Activated naive CD8-positive, alpha-beta T cell treated with anti-CD3 and anti-CD28 coated beads, Interleukin-2, amount 50 U/mL, for 24 hours (primary cell): ENCODE results near the gene KRTDAP.

ENCODE experiments used
- ATAC-seq: fragments of 150-1000 bp; cut with Tn5 transposase; one replicate; pipeline ENCODE4 v1.10.0; 2021
- DNase-seq: peaks from one replicate; pipeline ENCODE4 v3.0.0; 2021
- H3K27ac Mint-ChIP-seq: one replicate; pipeline ENCODE4 v1.8.0; 2021; ENCODE audit warnings: mild to moderate bottlenecking, mixed read lengths
- H3K27me3 Mint-ChIP-seq: one replicate; pipeline ENCODE4 v1.8.0; 2021; ENCODE audit warnings: mixed read lengths
- H3K36me3 Mint-ChIP-seq: one replicate; pipeline ENCODE4 v1.8.0; 2021; ENCODE audit warnings: low read depth, mixed read lengths
- H3K4me1 Mint-ChIP-seq: one replicate; pipeline ENCODE4 v1.8.0; 2021; ENCODE audit warnings: mixed read lengths
- H3K4me3 Mint-ChIP-seq: one replicate; pipeline ENCODE4 v1.8.0; 2021; ENCODE audit warnings: mild to moderate bottlenecking, moderate library complexity, mixed read lengths
- H3K9me3 Mint-ChIP-seq: one replicate; pipeline ENCODE4 v1.8.0; 2021; ENCODE audit warnings: mixed read lengths

KRTDAP gene

DNA sequence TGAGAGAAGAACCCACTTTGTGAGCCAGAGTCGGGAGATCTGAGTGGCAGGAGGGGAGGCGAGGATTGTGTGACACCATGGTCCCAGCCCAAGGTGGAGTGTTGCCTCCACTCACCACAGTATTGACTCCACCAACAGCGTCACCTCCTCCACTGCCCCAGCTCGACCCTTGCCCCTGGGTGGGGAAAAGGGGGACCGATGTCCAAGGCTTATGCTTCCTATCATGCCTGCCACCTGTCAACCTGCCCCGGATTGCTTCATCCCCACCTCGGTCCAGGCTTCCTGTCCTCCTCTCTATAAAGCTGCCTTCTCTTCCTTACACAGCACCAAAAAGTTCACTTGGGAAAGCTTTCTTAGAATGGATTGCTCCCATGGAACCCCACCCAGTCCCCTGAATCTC is 15.7 kb upstream of the KRTDAP start:
- no peak for DNase-seq
- Mint-ChIP-seq H3K9me3 (no peaks in the 10 kb centered on the region), H3K4me3 (no peak overlapping the region), H3K4me1 (peaks cover 15% of the 10 kb centered on the region), H3K36me3 (no peaks in the 10 kb centered on the region), H3K27me3 (peaks cover 47% of the 10 kb centered on the region), H3K27ac (no peak overlapping the region)
- ATAC-seq, result no peak

DNA sequence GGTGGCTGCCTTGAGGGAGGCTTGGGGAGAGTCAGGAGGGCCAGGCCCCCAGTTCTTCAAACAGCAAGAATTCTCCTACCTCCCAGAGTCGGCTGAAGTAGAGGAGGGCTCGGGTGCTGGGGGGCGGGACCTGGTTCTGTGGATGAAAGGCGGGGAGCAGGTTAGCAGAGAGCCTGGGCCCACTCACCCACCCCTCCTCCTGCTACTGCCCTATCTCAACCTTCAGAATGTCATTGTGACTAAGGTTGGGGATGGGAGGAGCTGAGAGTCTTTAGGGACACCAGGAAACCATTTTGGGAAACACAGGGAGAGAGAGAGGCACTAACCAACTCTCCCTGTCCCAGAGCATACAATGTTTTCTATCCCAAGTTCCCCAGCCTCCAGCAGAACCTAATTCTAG is 12.5 kb upstream of the KRTDAP start:
- Mint-ChIP-seq H3K4me1 (no peaks in the 10 kb centered on the region), H3K27ac (no peak overlapping the region), H3K9me3 (no peaks in the 10 kb centered on the region), H3K4me3 (no peak overlapping the region), H3K27me3 (peaks cover 24% of the 10 kb centered on the region), H3K36me3 (no peaks in the 10 kb centered on the region)
- no peak for DNase-seq
- ATAC-seq, result no peak

DNA sequence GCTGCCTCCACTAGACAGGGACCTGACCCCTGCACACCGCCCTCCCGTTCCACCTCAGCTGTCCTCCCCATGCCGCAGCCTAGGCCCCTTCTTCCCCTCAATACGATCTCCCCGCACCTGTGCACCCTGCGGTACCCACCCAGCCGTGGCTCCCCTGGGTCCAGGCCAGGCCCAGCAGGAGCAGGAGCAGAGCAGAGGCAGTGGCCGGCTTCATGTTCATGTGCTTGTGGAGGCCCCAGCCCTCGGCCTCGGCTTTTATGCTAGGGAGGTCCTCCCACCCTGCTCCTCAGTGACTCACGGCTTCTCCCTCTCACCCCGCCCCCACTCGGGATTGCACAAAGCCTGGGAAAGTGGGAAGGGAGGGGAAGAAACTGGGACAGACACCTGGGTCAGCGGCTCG is 11.4 kb upstream of the KRTDAP start:
- peaks cover 20% of the 10 kb centered on the region for H3K27me3 Mint-ChIP-seq
- H3K4me1 Mint-ChIP-seq, result no peaks in the 10 kb centered on the region
- no peak overlapping the region for H3K4me3 Mint-ChIP-seq
- H3K27ac Mint-ChIP-seq, result no peak overlapping the region
- DNase-seq, result no peak
- no peaks in the 10 kb centered on the region for H3K9me3 Mint-ChIP-seq
- no peaks in the 10 kb centered on the region for H3K36me3 Mint-ChIP-seq
- ATAC-seq, result no peak

DNA sequence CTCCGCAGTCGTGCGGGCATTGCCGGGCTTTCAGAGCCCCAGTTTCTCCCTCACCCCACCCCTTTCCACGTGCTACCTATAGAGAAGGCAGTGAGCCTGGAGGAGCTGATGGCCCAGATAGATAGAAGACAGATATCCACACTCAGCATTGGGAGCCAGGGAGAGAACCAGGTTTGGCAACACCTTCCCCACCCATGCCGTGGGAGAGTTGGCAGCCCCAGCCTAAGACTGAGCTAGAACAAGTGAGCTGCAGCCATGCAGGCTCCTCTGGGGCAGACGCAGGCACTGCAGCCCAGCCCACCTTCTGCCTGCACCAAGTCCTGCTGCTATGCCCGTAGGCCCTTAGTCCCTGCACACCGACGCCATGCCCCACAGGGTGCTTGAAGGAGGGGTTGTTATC is 10.3 kb upstream of the KRTDAP start:
- no peak overlapping the region for H3K4me3 Mint-ChIP-seq
- H3K27me3 Mint-ChIP-seq, result peaks cover 17% of the 10 kb centered on the region
- H3K36me3 Mint-ChIP-seq, result no peaks in the 10 kb centered on the region
- no peak for DNase-seq
- no peaks in the 10 kb centered on the region for H3K9me3 Mint-ChIP-seq
- no peaks in the 10 kb centered on the region for H3K4me1 Mint-ChIP-seq
- ATAC-seq, result no peak
- H3K27ac Mint-ChIP-seq, result no peak overlapping the region

DNA sequence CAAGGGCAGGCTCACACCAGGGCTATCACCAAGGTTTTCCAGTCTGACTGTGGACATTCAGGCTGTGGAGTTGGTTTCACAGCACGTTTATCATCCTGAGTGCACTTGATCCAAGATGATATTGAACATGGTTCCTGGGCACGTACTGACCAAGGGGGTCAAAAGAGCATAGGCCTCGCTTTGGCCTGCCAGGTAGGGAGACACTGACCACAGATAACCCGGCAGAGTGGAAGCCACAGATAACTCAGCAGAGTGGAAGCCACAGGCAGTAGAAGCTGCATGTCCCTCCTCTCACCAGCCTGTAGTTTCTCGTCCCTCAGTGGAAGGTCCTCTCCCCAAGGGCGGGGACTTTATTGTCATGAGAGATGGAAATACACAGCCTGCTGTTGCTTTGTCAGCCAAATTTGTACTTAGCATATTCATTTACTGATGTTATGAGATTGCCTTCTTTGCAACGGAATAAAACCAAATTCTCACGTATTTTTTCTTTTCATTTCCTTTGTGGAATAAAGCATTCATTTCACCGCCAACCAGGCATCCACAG is 8.8 kb upstream of the KRTDAP start:
- Mint-ChIP-seq H3K4me3 (no peak overlapping the region), H3K36me3 (no peaks in the 10 kb centered on the region), H3K27me3 (peaks cover 11% of the 10 kb centered on the region), H3K9me3 (no peaks in the 10 kb centered on the region), H3K27ac (no peak overlapping the region), H3K4me1 (peaks cover 8% of the 10 kb centered on the region)
- no peak for DNase-seq
- no peak for ATAC-seq

DNA sequence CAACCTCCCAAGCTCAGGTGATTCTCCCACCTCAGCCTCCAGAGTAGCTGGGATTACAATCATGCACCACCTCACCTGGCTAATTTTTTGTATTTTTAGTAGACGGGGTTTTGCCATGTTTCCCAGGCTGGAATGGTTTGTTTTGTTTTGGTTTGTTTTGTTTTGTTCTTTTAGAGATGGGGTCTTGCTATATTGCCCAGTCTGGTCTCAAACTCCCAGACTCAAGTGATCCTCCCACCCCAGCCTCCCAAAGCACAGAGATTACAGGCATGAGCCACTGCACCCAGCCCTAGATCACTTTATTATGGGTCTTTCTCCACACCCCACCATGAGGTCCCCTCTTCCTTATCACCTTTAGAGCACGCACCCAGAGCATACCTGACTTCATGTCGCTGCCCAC is 8.0 kb upstream of the KRTDAP start:
- Mint-ChIP-seq H3K4me1 (peaks cover 8% of the 10 kb centered on the region), H3K4me3 (no peak overlapping the region), H3K27ac (no peak overlapping the region), H3K9me3 (no peaks in the 10 kb centered on the region), H3K27me3 (peaks cover 10% of the 10 kb centered on the region), H3K36me3 (no peaks in the 10 kb centered on the region)
- no peak for ATAC-seq
- DNase-seq, result no peak

DNA sequence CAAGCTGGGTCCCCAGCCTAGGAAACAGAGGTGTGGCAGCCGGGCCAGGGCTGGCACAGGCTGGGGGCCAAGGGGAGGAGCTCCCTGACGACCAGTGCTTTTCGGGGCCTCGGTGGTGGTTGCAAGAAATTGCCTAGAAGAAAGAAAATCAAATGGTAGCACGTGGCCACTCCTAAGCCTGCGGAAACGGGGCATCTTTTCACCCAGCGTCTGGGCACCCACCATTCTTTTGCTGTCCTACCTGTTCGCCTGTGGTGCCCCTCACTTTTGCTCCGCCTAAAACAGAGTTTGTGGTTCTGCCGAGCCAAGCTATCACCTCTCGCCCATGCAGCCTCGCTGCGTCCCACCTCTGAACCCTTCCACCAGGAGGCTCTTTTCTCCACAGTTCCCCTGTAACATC is 7.1 kb upstream of the KRTDAP start:
- no peak overlapping the region for H3K4me3 Mint-ChIP-seq
- H3K27me3 Mint-ChIP-seq, result peaks cover 13% of the 10 kb centered on the region
- DNase-seq, result no peak
- H3K27ac Mint-ChIP-seq, result no peak overlapping the region
- no peak for ATAC-seq
- H3K4me1 Mint-ChIP-seq, result peaks cover 8% of the 10 kb centered on the region
- H3K9me3 Mint-ChIP-seq, result no peaks in the 10 kb centered on the region
- no peaks in the 10 kb centered on the region for H3K36me3 Mint-ChIP-seq

DNA sequence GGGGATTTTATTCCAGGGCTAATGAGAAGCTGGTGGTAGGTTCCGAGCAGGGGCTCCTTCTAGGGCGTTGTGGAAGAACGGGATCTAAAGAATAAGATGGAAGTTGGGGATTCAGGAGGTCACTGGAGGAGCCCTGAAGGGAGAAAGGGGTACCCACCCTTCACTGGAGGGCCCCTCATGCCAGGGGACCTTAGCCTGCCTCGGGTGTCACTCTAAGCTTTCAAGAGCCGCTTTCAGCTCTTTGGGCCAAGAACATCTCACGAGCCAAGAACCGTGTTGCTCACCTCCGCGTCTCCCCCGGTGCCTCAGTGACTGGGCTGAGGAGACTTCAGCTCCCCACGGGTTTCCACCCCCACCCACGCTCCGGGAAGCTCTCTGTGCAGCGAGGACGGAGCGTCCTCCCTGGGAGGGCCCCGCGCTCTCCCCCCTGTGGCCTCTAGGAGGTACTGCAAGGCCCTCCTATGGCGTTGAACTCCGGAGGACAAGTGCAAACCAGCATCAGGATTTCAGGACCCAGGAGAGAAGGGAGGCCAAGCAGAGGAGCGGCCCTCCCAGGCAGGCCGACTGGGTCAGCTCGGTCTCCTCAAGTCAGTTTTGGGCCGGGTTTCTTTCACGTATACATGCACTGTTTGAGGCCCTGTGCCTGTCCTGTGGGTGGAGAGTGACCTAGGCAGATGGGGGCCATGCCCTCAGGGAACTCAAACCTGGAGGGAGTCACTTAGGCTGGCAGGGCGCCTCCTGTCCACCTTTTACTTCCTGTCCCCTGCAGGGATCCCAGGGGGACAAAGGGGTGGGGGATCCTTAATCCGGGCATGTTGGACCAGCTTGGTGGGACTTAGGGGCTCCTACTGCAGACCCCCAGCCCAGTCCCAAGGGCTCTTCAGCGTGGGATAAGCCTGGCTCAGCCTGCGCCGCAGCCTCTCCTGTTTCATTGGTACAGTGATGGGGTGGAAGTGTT is 5.1 kb upstream of the KRTDAP start:
- Mint-ChIP-seq H3K4me3 (no peak overlapping the region), H3K27me3 (peaks cover 9% of the 10 kb centered on the region), H3K4me1 (peaks cover 8% of the 10 kb centered on the region), H3K9me3 (no peaks in the 10 kb centered on the region), H3K36me3 (no peaks in the 10 kb centered on the region), H3K27ac (no peak overlapping the region)
- DNase-seq, result peak; percentile 78
- peak; percentile 86 for ATAC-seq

DNA sequence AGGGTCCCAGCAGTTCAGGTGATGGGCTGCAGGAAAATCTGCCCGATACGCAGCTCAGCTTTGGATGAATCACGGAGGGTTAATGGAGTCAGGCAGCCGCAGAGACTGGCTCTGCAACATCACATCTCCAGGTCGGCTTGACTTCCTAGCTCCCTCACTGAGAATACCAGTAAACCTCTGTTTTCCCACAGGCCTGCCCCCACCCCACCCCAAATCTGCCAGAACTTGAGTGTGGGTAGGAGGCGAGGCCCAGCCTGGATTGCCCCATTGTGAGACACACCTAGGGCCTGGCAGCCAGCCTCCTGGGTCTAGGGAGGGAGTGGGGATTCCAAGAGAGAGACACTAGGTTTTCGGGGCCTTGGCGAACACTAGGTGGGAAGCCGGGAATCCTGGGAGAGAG is 3.7 kb upstream of the KRTDAP start:
- peaks cover 19% of the 10 kb centered on the region for H3K27me3 Mint-ChIP-seq
- ATAC-seq (no peak), DNase-seq (no peak)
- no peaks in the 10 kb centered on the region for H3K36me3 Mint-ChIP-seq
- H3K9me3 Mint-ChIP-seq, result no peaks in the 10 kb centered on the region
- no peak overlapping the region for H3K27ac Mint-ChIP-seq
- H3K4me3 Mint-ChIP-seq, result no peak overlapping the region
- H3K4me1 Mint-ChIP-seq, result peaks cover 8% of the 10 kb centered on the region

DNA sequence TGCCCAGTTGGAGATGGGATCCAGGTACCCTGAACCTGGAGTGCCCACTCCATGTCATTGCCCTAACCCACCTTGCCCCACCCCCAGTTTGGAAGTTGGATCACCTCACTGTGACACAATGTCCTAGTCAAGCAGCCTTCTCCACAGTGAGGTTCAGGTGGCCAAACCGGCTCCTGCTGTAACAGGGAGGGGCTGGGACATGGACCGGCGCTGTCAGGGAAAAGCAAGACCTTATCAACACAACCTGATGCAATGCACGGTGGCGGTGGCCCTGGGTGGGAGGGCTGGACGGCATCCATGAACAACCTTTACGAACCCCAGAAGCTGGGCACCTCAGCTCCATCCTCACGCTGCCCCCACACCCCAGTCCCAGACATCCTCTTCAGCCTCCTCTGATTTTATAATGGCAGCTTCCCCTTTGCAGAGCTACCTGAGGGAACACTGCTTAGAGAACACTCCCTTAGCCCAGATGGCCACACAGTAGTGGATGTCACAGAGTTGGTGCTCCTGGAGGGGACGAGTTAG is 1.6 kb upstream of the KRTDAP start:
- DNase-seq (no peak), ATAC-seq (no peak)
- peaks cover 8% of the 10 kb centered on the region for H3K4me1 Mint-ChIP-seq
- H3K27me3 Mint-ChIP-seq, result peaks cover 21% of the 10 kb centered on the region
- no peaks in the 10 kb centered on the region for H3K9me3 Mint-ChIP-seq
- H3K36me3 Mint-ChIP-seq, result no peaks in the 10 kb centered on the region
- no peak overlapping the region for H3K4me3 Mint-ChIP-seq
- H3K27ac Mint-ChIP-seq, result no peak overlapping the region

DNA sequence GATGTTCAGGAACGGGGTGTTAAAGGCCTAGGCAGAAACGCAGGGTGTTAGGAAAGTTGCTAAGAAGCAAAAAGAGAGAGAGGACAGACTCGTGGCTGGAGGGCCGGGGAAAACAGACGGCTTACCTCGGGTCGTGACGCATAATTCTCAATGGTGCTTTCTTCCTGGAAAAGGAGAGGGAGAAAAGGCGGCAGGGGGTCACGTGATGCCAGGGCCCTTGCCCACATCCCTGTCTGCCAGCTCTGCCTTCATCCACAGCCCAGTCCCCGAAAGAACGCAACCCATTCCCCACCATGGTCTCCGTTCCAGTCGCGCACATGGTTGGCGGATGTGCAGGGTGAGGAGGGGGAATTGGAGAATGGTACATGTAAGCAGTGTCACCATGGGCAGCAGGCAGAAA is 1.6 kb downstream of the KRTDAP start:
- DNase-seq (no peak), ATAC-seq (no peak)
- H3K36me3 Mint-ChIP-seq, result no peaks in the 10 kb centered on the region
- H3K4me3 Mint-ChIP-seq, result no peak overlapping the region
- peaks cover 25% of the 10 kb centered on the region for H3K27me3 Mint-ChIP-seq
- H3K27ac Mint-ChIP-seq, result no peak overlapping the region
- H3K4me1 Mint-ChIP-seq, result peaks cover 10% of the 10 kb centered on the region
- no peaks in the 10 kb centered on the region for H3K9me3 Mint-ChIP-seq

DNA sequence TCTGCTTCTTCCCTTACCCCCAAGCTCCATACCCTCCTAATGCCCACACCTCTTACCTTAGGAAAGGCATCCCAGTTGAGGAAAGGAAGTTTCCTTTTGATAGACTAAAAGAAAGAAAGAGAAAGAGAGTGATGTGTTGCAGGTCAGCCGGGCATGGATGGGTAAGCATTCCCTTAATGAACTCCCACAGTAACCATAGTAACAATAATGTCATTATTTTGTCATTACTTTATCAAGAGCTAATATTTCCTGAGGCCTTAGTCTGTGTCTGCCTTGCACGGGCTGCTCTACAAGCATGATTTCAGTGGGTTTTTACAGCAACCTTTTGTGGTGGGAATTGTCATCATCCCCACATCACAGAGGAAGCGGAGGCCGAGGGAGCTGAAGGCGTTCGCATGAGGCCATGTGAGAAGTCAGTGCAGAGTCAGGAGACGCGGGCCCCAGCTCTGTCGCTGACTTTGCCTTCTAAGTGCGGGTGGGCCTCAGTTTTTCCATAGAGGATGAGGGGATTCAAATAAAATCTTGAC is 2.5 kb downstream of the KRTDAP start:
- no peak overlapping the region for H3K4me3 Mint-ChIP-seq
- H3K27ac Mint-ChIP-seq, result no peak overlapping the region
- no peaks in the 10 kb centered on the region for H3K36me3 Mint-ChIP-seq
- DNase-seq (no peak), ATAC-seq (peak; percentile 40)
- H3K27me3 Mint-ChIP-seq, result peaks cover 22% of the 10 kb centered on the region
- no peaks in the 10 kb centered on the region for H3K9me3 Mint-ChIP-seq
- H3K4me1 Mint-ChIP-seq, result peaks cover 10% of the 10 kb centered on the region

DNA sequence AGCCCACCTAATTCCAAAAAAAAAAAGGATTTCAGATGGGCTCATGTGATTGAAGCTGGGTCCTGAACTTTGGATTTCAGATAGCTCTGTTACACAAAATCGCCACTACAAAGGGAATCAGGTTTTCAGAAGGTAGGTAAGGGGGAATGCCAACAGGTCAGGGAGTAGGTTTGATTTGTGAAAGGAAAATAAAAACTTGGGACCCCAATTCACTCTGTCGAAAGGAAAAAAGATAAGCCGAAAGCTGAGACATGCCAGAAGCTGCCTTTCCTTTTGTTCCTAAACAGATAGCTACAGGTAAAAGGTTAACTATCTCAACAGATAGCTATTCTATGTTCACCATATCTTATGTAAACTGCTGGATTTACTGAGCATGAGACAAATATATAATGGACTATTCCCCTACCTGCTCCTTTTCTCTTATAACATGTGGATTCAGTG is 4.0 kb downstream of the KRTDAP start:
- Mint-ChIP-seq H3K4me1 (peaks cover 10% of the 10 kb centered on the region), H3K27me3 (peaks cover 18% of the 10 kb centered on the region), H3K9me3 (no peaks in the 10 kb centered on the region), H3K36me3 (no peaks in the 10 kb centered on the region), H3K4me3 (no peak overlapping the region), H3K27ac (no peak overlapping the region)
- ATAC-seq (no peak), DNase-seq (no peak)

DNA sequence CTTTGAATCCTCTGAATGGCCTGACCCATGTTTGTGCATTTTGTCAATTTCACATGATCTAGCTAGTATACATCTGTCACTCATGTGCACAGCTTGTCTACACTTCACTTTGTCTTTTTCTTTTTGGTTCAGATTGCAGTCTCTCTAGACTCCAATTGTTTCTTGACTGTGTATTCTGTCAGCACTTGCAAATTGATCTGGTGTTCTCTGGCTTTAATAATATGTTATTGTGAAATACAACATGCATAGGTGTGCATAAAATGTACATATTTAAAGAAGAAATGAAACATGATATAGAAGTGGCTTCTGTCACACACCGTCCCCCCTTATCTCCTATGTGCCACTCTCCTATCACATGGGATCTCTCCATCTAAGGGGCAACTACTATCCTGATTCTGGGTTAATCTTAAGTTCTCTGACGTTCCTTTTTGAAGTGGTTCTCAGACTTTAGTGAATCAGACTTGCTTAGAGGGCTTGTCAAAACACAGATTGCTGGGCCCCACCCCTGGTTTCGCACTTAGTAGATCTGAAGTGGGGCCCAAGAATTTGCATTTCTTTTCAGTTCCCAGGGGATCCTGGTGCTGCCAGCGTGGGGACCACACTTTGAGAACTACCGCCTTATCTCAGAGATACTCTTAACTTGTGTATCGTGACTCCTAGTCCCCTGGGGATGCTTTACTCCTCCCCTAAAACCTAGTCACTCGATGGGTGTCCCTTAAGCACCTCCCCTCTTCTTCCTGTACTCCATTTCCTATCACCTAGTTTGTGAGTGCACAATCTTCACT is 5.8 kb downstream of the KRTDAP start:
- H3K4me3 Mint-ChIP-seq, result no peak overlapping the region
- peaks cover 11% of the 10 kb centered on the region for H3K27me3 Mint-ChIP-seq
- no peak for DNase-seq
- no peak overlapping the region for H3K27ac Mint-ChIP-seq
- H3K4me1 Mint-ChIP-seq, result peaks cover 10% of the 10 kb centered on the region
- H3K36me3 Mint-ChIP-seq, result no peaks in the 10 kb centered on the region
- peak; percentile 28 for ATAC-seq
- no peaks in the 10 kb centered on the region for H3K9me3 Mint-ChIP-seq
